KMS-11 (cell line): ENCODE results near the gene GARIN3.

ENCODE experiments used
- H2AFZ ChIP-seq: fragments of 200-600 bp; sonication (generic); 2 replicates; pipeline ENCODE4 v1.6.1; 2016; ENCODE audit warnings: antibody characterized with exemption, mixed run types, low read depth
- H3K27ac ChIP-seq: fragments of 200-600 bp; sonication (generic); 2 replicates; pipeline ENCODE4 v1.6.1; 2016; ENCODE audit warnings: mild to moderate bottlenecking, mixed run types
- H3K27me3 ChIP-seq: fragments of 200-600 bp; sonication (generic); 2 replicates; pipeline ENCODE4 v1.6.1; 2017; ENCODE audit warnings: mild to moderate bottlenecking, low read depth, mixed run types, moderate library complexity; ENCODE audit not compliant: insufficient read depth
- H3K36me3 ChIP-seq: fragments of 200-600 bp; sonication (generic); 2 replicates; pipeline ENCODE4 v1.6.1; 2017; ENCODE audit warnings: mild to moderate bottlenecking, mixed run types; ENCODE audit not compliant: insufficient read depth
- H3K4me1 ChIP-seq: fragments of 200-600 bp; sonication (generic); 2 replicates; pipeline ENCODE4 v1.6.1; 2016; ENCODE audit warnings: mild to moderate bottlenecking, low read depth, mixed run types; ENCODE audit not compliant: poor library complexity, severe bottlenecking
- H3K4me2 ChIP-seq: fragments of 200-600 bp; sonication (generic); 2 replicates; pipeline ENCODE4 v1.7.0; 2016; ENCODE audit warnings: mild to moderate bottlenecking, mixed run types
- H3K4me3 ChIP-seq: fragments of 200-600 bp; sonication (generic); IDR thresholded peaks from 2 replicates; pipeline ENCODE4 v1.6.1; 2017; ENCODE audit warnings: low read depth, low read length, mixed read lengths; ENCODE audit not compliant: insufficient read depth
- H3K79me2 ChIP-seq: fragments of 200-600 bp; sonication (generic); 2 replicates; pipeline ENCODE4 v1.6.1; 2016; ENCODE audit warnings: low read depth, mixed run types; ENCODE audit not compliant: insufficient read depth
- H3K9ac ChIP-seq: fragments of 200-600 bp; sonication (generic); 2 replicates; pipeline ENCODE4 v1.6.1; 2016; ENCODE audit warnings: mild to moderate bottlenecking, mixed run types
- H4K20me1 ChIP-seq: fragments of 200-600 bp; sonication (generic); 2 replicates; pipeline ENCODE4 v1.6.1; 2016; ENCODE audit warnings: mild to moderate bottlenecking, mixed run types; ENCODE audit not compliant: insufficient read depth
- TF ChIP-seq, protein P1 (sequence below): fragments of 200-600 bp; sonication (generic); conservative IDR thresholded peaks from 2 replicates; pipeline ENCODE4 v1.6.1; 2017; ENCODE audit warnings: low read depth, mild to moderate bottlenecking, antibody characterized with exemption, low read length, moderate library complexity, mixed read lengths

GARIN3 gene

DNA sequence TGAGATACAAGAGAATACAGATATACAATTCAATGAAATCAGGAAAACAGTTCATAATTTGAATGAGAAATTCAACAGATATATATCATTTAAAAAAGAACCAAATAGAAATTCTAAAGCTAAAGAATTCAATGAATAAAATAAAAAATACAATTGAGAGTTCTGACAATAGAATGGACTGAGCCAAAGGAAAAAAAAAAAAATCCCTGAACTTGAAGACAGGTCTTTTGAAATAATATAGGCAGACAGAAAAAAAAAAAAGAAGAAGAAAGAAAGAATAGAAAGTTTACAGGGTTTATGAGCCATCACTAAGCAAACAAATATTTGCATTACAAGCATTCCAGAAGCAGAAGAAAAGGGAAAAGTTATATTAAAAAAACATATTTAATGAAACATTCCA is 44.4 kb downstream of the GARIN3 start:
- H4K20me1 ChIP-seq, result no peaks in the 10 kb centered on the region
- H3K9ac ChIP-seq, result no peak overlapping the region
- H3K4me2 ChIP-seq, result no peak overlapping the region
- no peaks in the 10 kb centered on the region for H3K27me3 ChIP-seq
- H3K4me1 ChIP-seq, result no peaks in the 10 kb centered on the region
- H2AFZ ChIP-seq, result no peak overlapping the region
- no peak overlapping the region for H3K27ac ChIP-seq
- no peak overlapping the region for H3K4me3 ChIP-seq
- H3K36me3 ChIP-seq, result no peaks in the 10 kb centered on the region
- TF ChIP-seq, protein P1, sequence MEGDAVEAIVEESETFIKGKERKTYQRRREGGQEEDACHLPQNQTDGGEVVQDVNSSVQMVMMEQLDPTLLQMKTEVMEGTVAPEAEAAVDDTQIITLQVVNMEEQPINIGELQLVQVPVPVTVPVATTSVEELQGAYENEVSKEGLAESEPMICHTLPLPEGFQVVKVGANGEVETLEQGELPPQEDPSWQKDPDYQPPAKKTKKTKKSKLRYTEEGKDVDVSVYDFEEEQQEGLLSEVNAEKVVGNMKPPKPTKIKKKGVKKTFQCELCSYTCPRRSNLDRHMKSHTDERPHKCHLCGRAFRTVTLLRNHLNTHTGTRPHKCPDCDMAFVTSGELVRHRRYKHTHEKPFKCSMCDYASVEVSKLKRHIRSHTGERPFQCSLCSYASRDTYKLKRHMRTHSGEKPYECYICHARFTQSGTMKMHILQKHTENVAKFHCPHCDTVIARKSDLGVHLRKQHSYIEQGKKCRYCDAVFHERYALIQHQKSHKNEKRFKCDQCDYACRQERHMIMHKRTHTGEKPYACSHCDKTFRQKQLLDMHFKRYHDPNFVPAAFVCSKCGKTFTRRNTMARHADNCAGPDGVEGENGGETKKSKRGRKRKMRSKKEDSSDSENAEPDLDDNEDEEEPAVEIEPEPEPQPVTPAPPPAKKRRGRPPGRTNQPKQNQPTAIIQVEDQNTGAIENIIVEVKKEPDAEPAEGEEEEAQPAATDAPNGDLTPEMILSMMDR, result no peak
- H3K79me2 ChIP-seq, result no peaks in the 10 kb centered on the region

DNA sequence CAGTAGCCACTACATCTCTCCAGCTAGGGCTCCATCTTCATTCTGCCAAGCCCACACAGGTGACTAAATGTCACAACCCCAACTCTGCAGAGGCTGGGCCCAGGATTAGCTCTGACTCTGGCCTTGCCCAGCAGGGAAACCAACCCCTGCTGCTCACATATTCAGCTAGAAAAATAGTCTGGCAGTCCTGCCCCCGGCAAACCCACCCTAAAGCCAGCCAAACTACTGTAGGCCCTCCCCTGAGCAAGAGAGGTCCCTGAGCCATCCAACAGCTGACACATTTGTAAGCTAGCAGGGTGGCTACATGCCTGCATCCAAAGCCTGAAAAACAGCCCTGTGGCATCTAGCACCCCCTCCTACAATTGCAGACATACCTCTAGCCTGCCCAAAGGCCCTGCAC is 46.0 kb downstream of the GARIN3 start:
- H4K20me1 ChIP-seq, result no peaks in the 10 kb centered on the region
- H3K9ac ChIP-seq, result no peak overlapping the region
- TF ChIP-seq, protein P1, result no peak
- no peaks in the 10 kb centered on the region for H3K79me2 ChIP-seq
- no peak overlapping the region for H3K27ac ChIP-seq
- H3K4me1 ChIP-seq, result no peaks in the 10 kb centered on the region
- no peak overlapping the region for H3K4me2 ChIP-seq
- H3K27me3 ChIP-seq, result no peaks in the 10 kb centered on the region
- H3K36me3 ChIP-seq, result no peaks in the 10 kb centered on the region
- no peak overlapping the region for H3K4me3 ChIP-seq
- H2AFZ ChIP-seq, result no peak overlapping the region

DNA sequence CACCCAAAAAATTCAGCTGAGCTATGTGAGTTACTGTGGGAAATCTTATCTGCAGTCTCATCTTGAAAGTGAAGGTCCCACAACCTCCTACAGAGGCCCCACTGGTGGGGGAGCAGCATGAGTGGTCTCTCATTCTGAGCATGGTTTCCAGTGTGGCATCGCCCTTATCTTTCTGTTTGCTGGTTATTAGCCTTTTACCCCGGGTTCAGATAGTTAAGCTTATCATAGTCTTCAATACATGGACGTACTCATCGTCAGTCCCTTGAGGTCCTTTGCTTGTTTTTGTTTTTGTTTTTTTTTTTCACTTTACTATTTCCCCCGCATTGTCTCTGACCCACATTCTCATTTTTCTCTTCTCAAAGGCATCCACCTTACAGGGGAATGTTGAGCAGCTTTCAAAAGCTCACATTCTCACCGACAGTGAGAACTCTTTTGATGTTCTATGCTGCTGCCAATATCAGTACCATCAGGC is 49.5 kb downstream of the GARIN3 start:
- TF ChIP-seq, protein P1, result no peak
- Histone ChIP-seq H3K79me2 (no peaks in the 10 kb centered on the region), H3K27ac (no peak overlapping the region)

DNA sequence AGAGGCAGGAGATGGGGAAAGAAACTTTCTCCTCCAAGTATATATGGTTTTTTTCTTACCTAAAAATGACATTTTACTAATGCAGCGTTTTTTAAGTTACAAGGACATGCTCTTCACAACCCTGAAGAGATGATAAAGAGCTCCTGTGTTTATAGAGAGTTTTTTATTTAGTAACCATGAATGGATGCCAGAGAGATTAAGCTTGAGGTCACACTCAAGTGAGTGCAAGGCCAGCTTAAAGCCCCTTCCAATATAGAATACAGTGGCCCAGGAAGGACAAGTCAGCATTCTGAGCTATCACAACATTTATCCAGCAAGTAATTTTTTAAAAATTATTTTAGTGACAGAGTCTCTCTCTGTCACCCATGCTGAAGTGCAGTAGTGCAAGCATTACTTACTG is 50.6 kb downstream of the GARIN3 start:
- TF ChIP-seq, protein P1, result no peak
- no peak overlapping the region for H3K9ac ChIP-seq
- no peaks in the 10 kb centered on the region for H3K27me3 ChIP-seq
- no peak overlapping the region for H3K4me2 ChIP-seq
- no peaks in the 10 kb centered on the region for H3K79me2 ChIP-seq
- no peaks in the 10 kb centered on the region for H3K4me1 ChIP-seq
- H3K4me3 ChIP-seq, result no peak overlapping the region
- no peaks in the 10 kb centered on the region for H3K36me3 ChIP-seq
- H4K20me1 ChIP-seq, result no peaks in the 10 kb centered on the region
- H3K27ac ChIP-seq, result no peak overlapping the region
- H2AFZ ChIP-seq, result no peak overlapping the region

More for the DNA sequence above, 49.5 kb downstream of the GARIN3 start:
- Histone ChIP-seq H3K4me1 (no peaks in the 10 kb centered on the region), H4K20me1 (no peaks in the 10 kb centered on the region), H3K4me3 (no peak overlapping the region), H3K27me3 (no peaks in the 10 kb centered on the region), H3K4me2 (no peak overlapping the region), H3K36me3 (no peaks in the 10 kb centered on the region), H2AFZ (no peak overlapping the region), H3K9ac (no peak overlapping the region)
